Ishikawa (cell line): ENCODE results near the gene AQP12B.
A peak's percentile ranks its signal among the peaks of the same experiment; 100 is the strongest.

Source experiments
- CREB1 ChIP-seq: IDR thresholded peaks from 2 replicates; pipeline ENCODE4 v1.6.1; 2012; ENCODE audit warnings: low read depth
- EGR1 ChIP-seq: IDR thresholded peaks from 2 replicates; pipeline ENCODE4 v1.6.1; 2012
- EP300 ChIP-seq: IDR thresholded peaks from 2 replicates; pipeline ENCODE4 v1.6.1; 2012; ENCODE audit warnings: borderline replicate concordance
- FOXM1 ChIP-seq: IDR thresholded peaks from 2 replicates; pipeline ENCODE4 v1.6.1; 2012; ENCODE audit warnings: low read depth, borderline replicate concordance
- NFIC ChIP-seq: IDR thresholded peaks from 2 replicates; pipeline ENCODE4 v1.6.1; 2012
- RAD21 ChIP-seq: IDR thresholded peaks from 2 replicates; pipeline ENCODE4 v1.6.1; 2012; ENCODE audit warnings: low read depth
- TAF1 ChIP-seq: IDR thresholded peaks from 2 replicates; pipeline ENCODE4 v1.6.1; 2012; ENCODE audit warnings: low read depth, mild to moderate bottlenecking
- TCF12 ChIP-seq: IDR thresholded peaks from 2 replicates; pipeline ENCODE4 v1.6.1; 2012; ENCODE audit warnings: low read depth
- TEAD4 ChIP-seq: IDR thresholded peaks from 2 replicates; pipeline ENCODE4 v1.6.1; 2012
- YY1 ChIP-seq: IDR thresholded peaks from 2 replicates; pipeline ENCODE4 v1.6.1; 2012; ENCODE audit warnings: low read depth
- ZBTB7A ChIP-seq: IDR thresholded peaks from 2 replicates; pipeline ENCODE4 v1.6.1; 2012; ENCODE audit warnings: low read depth
- TF ChIP-seq, protein P1 (sequence below): IDR thresholded peaks from 2 replicates; pipeline ENCODE4 v1.6.1; 2012
- TF ChIP-seq, protein P2 (sequence below): IDR thresholded peaks from 2 replicates; pipeline ENCODE4 v1.6.1; 2012
- TF ChIP-seq, protein P3 (sequence below): IDR thresholded peaks from 2 replicates; pipeline ENCODE4 v1.6.1; 2012; ENCODE audit warnings: low read depth, mild to moderate bottlenecking

Gene AQP12B

DNA sequence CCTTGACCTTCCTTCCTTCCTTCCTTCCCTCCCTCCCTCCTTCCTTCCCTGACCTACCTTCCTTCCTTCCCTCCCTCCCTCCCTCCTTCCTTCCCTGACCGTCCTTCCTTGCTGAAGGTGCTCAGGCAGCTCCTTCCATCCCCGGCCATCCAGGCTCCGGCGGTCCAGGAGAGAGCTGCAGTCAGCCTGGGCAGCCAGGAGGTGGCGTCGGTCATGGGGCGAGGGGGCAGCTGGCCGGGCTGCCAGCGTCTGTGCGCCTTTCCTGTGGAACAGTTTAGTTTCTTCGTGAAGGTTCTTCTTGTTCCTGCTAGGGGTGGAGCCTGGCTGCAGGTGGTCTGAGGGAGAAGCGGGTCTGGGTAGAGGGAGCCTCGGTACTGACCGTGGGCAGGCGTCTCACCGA is 41.7 kb downstream of the AQP12B start:
- peak; percentile 62 for TF ChIP-seq RAD21
- no peak for TF ChIP-seq TEAD4

DNA sequence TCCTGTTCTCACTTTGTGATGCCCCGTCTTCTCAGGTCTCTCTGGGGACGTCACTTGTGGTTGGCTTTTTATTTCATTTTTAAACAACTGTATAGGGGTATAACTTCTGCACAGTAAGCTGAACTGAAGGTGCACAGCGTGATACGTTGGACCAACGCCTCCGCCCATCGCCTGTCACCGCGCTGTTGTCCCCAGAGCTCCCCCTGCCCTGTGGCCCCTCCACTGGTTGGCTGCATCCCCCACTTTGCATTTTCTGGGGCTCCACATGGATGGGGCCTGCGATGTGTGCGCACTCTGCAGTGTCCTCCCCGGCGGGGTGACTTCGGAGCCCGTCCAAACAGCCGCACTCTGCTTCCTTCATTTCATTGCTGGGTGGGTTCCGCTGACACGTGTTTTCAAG is 43.1 kb downstream of the AQP12B start:
- TF ChIP-seq CREB1 (no peak), ZBTB7A (no peak), TAF1 (no peak), RAD21 (no peak), TCF12 (no peak), YY1 (no peak), FOXM1 (no peak), NFIC (no peak), EGR1 (no peak), EP300 (no peak), TEAD4 (no peak)
- TF ChIP-seq, protein P1, sequence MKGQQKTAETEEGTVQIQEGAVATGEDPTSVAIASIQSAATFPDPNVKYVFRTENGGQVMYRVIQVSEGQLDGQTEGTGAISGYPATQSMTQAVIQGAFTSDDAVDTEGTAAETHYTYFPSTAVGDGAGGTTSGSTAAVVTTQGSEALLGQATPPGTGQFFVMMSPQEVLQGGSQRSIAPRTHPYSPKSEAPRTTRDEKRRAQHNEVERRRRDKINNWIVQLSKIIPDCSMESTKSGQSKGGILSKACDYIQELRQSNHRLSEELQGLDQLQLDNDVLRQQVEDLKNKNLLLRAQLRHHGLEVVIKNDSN = no peak
- TF ChIP-seq, protein P2, sequence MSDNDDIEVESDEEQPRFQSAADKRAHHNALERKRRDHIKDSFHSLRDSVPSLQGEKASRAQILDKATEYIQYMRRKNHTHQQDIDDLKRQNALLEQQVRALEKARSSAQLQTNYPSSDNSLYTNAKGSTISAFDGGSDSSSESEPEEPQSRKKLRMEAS = no peak
- TF ChIP-seq, protein P3, sequence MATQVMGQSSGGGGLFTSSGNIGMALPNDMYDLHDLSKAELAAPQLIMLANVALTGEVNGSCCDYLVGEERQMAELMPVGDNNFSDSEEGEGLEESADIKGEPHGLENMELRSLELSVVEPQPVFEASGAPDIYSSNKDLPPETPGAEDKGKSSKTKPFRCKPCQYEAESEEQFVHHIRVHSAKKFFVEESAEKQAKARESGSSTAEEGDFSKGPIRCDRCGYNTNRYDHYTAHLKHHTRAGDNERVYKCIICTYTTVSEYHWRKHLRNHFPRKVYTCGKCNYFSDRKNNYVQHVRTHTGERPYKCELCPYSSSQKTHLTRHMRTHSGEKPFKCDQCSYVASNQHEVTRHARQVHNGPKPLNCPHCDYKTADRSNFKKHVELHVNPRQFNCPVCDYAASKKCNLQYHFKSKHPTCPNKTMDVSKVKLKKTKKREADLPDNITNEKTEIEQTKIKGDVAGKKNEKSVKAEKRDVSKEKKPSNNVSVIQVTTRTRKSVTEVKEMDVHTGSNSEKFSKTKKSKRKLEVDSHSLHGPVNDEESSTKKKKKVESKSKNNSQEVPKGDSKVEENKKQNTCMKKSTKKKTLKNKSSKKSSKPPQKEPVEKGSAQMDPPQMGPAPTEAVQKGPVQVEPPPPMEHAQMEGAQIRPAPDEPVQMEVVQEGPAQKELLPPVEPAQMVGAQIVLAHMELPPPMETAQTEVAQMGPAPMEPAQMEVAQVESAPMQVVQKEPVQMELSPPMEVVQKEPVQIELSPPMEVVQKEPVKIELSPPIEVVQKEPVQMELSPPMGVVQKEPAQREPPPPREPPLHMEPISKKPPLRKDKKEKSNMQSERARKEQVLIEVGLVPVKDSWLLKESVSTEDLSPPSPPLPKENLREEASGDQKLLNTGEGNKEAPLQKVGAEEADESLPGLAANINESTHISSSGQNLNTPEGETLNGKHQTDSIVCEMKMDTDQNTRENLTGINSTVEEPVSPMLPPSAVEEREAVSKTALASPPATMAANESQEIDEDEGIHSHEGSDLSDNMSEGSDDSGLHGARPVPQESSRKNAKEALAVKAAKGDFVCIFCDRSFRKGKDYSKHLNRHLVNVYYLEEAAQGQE = no peak

DNA sequence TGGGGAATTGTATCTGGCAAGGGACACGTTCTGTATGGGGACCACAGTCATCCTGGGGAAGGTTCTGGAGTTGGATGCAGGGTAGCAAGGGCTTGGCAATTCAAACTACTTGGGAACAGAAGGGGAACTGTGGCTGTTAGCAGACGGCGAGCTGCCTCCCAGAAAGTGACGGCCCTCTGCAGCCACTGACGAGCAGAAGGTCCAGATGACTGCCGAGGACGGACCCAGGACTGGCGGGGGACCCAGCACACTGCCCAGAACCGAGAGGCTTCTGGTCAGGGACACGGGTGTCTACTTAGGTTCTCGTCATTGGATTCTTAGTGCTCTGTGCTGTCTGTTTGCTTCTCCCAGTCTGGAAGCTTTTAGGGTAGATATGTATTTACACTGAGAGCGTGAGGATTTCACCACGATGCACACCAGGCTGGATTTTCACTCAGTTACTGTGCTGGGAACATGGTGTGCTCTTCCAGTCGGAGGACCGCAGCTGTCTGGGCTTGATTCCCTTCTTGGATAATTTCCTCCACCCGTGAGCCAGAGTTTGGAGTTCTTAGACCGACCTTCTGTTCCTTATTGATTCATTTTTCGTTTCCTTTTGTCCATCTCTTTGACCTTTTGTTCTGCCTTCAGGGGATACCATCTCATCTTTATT is 44.0 kb downstream of the AQP12B start:
- TF ChIP-seq NFIC = no peak
- TF ChIP-seq, protein P3 = no peak
- TF ChIP-seq, protein P2 = no peak
- no peak for TF ChIP-seq EP300
- no peak for TF ChIP-seq EGR1
- TF ChIP-seq, protein P1 = no peak
- TF ChIP-seq YY1 = no peak
- no peak for TF ChIP-seq TEAD4
- no peak for TF ChIP-seq CREB1
- TF ChIP-seq TCF12 = no peak

DNA sequence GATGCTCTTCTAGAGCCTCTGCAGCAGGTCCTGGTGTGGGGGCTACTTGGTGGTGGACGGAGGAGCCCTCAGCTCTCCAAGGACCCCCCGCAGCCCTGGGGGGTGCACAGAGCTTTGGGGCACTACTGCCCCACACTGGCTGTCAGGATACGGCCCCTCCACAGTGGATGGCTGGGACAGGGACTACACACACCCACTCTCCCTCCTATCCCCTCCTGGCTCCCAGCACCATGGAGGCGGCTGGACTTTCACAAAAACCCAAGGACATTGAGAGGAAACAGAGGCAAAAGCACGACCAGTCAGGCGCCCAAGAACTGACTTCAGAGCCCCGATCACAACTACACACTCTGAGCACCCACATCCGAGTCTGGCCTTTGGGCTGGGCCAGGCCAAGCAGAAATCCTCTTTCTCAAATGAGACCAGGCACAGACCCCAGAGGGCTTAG is 44.8 kb downstream of the AQP12B start:
- TF ChIP-seq, protein P3 = no peak
- TF ChIP-seq, protein P1 = no peak
- TF ChIP-seq EP300 = no peak
- TF ChIP-seq TAF1 = no peak
- no peak for TF ChIP-seq CREB1
- TF ChIP-seq NFIC = no peak
